B cell (primary cell): ENCODE data around the gene PTCD2. TPM values are rescaled to one million over a fixed set of nuclear protein-coding genes. Genes with fewer than 3 reads are reported as not detected.

Experiments used
- ATAC-seq: fragments of 200-7000 bp; cut with Tn5 transposase; one replicate; pipeline ENCODE4 v1.10.0; 2021; ENCODE audit warnings: low read depth, mild to moderate bottlenecking, moderate number of reproducible peaks, moderate library complexity
- CTCF ChIA-PET: fragments of 350-600 bp; sonication (Branson Sonifier 250); formaldehyde crosslinking; loops from one replicate; lab custom pipeline; 2021; ENCODE audit warnings: antibody characterized with exemption, inconsistent platforms; lab: Charles Lee
- POLR2A ChIA-PET: fragments of 350-600 bp; sonication (Branson Sonifier 250); formaldehyde crosslinking; loops from one replicate; lab custom pipeline; 2021; ENCODE audit warnings: antibody characterized with exemption; lab: Charles Lee
- DNase-seq: peaks from one replicate; pipeline ENCODE4 v3.0.0; 2013
- H2AFZ ChIP-seq: 2 replicates; pipeline ENCODE4 v1.6.1; 2012; ENCODE audit warnings: mild to moderate bottlenecking, low read depth, low read length; ENCODE audit not compliant: insufficient read depth, poor library complexity, severe bottlenecking
- H3K27ac ChIP-seq, 2 donors: 1 replicate in 1 of 2; 2 replicates in 1 of 2; pipeline ENCODE4 v1.5.1; 2012 to 2013; ENCODE audit warnings: low read length in 2 of 2, mild to moderate bottlenecking in 2 of 2, moderate library complexity in 1 of 2
- H3K27me3 ChIP-seq, 4 experiments: fragments of 200-600 bp in 1 of 4; sonication (generic) in 1 of 4; replicated peaks in 1 of 4; 1 replicate in 2 of 4; 2 replicates in 2 of 4; pipeline versions ENCODE4 v1.6.1 to v1.7.0; 2013 to 2016; ENCODE audit warnings: low read length in 3 of 4, mild to moderate bottlenecking in 2 of 4, mixed read lengths in 1 of 4, moderate library complexity in 1 of 4; ENCODE audit not compliant: insufficient read depth in 4 of 4, control insufficient read depth in 3 of 4; ENCODE audit errors: control extremely low read depth in 1 of 4
- H3K36me3 ChIP-seq, 2 experiments: replicated peaks in 1 of 2; 1 replicate in 1 of 2; 2 replicates in 1 of 2; pipeline versions ENCODE4 v1.6.1 to v1.7.1; 2013; ENCODE audit warnings: low read length in 1 of 2; ENCODE audit not compliant: insufficient read depth in 2 of 2, control insufficient read depth in 1 of 2; ENCODE audit errors: control extremely low read depth in 1 of 2, extremely low read depth in 1 of 2
- H3K4me1 ChIP-seq, 2 donors: fragments of 200-600 bp in 1 of 2; sonication (generic) in 1 of 2; 1 replicate in 1 of 2; 2 replicates in 1 of 2; pipeline versions ENCODE4 v1.5.1 to v1.6.1; 2013 to 2017; ENCODE audit warnings: low read length in 2 of 2; ENCODE audit not compliant: control insufficient read depth in 2 of 2, insufficient read depth in 2 of 2
- H3K4me2 ChIP-seq: replicated peaks from 2 replicates; pipeline ENCODE3; 2012; ENCODE audit warnings: mild to moderate bottlenecking, low read depth, low read length; ENCODE audit not compliant: poor library complexity, severe bottlenecking
- H3K4me3 ChIP-seq, 5 experiments: fragments of 200-600 bp in 1 of 5; sonication (generic) in 1 of 5; 1 replicate in 3 of 5; 2 replicates in 2 of 5; pipeline versions ENCODE4 v1.5.1 to v1.7.0; 2011 to 2016; ENCODE audit warnings: low read length in 4 of 5, mild to moderate bottlenecking in 4 of 5, low read depth in 2 of 5, control low read depth in 1 of 5, moderate library complexity in 1 of 5; ENCODE audit not compliant: insufficient read depth in 1 of 5; ENCODE audit errors: control extremely low read depth in 1 of 5, extremely low read depth in 1 of 5
- H3K79me2 ChIP-seq: fragments of 200-600 bp; sonication (generic); one replicate; pipeline ENCODE4 v1.6.0; 2016; ENCODE audit warnings: low read length; ENCODE audit not compliant: control insufficient read depth, insufficient read depth
- H3K9ac ChIP-seq: fragments of 200-600 bp; sonication (generic); 2 replicates; pipeline ENCODE4 v1.6.1; 2017; ENCODE audit warnings: mild to moderate bottlenecking, low read length, moderate library complexity
- H3K9me3 ChIP-seq, 3 donors: one replicate each; pipeline versions ENCODE4 v1.6.1 to v1.7.1; 2013; ENCODE audit warnings: low read length in 2 of 3; ENCODE audit not compliant: control insufficient read depth in 2 of 3, insufficient read depth in 1 of 3; ENCODE audit errors: control extremely low read depth in 1 of 3
- H4K20me1 ChIP-seq: 2 replicates; pipeline ENCODE4 v1.6.0; 2012; ENCODE audit warnings: mild to moderate bottlenecking, low read length; ENCODE audit not compliant: insufficient read depth, control insufficient read depth, poor library complexity, severe bottlenecking
- H3K27ac Mint-ChIP-seq: one replicate; pipeline ENCODE4 v1.8.0; 2021; ENCODE audit warnings: mixed read lengths
- H3K27me3 Mint-ChIP-seq: one replicate; pipeline ENCODE4 v1.8.0; 2021; ENCODE audit warnings: mixed read lengths
- H3K4me1 Mint-ChIP-seq: one replicate; pipeline ENCODE4 v1.8.0; 2021; ENCODE audit warnings: mixed read lengths
- H3K4me3 Mint-ChIP-seq: one replicate; pipeline ENCODE4 v1.8.0; 2021; ENCODE audit warnings: mixed read lengths
- H3K9me3 Mint-ChIP-seq: one replicate; pipeline ENCODE4 v1.8.0; 2022; ENCODE audit warnings: mixed read lengths; ENCODE audit not compliant: insufficient read depth
- CTCF ChIP-seq: fragments of 200-600 bp; IDR thresholded peaks from one replicate; pipeline ENCODE4 v1.8.0; 2022; ENCODE audit warnings: antibody characterized with exemption, mild to moderate bottlenecking
- EZH2 ChIP-seq: IDR thresholded peaks from 2 replicates; pipeline ENCODE4 v1.6.1; 2012; ENCODE audit warnings: borderline replicate concordance, low read depth, mild to moderate bottlenecking, moderate library complexity, low read length; ENCODE audit not compliant: insufficient read depth, poor library complexity, severe bottlenecking
- WGBS: methylation state at CpG from one replicate; pipeline ENCODE4 v1.1.5; 2013; ENCODE audit warnings: missing lambda C conversion rate; ENCODE audit not compliant: insufficient coverage; 5-methylcytosine and 5-hydroxymethylcytosine counted together
- intact Hi-C: fragments of 100-400 bp; cut with micrococcal nuclease; formaldehyde crosslinking; loops from one replicate; pipeline ENCODE4 v1.10.0; 2022
- polyA plus RNA-seq: library from polyadenylated mRNA; depleted of rRNA; stranded (reverse); fragments of >200 nt; gene quantifications from 2 replicates; pipeline ENCODE4 v1.2.3, GENCODE V29; 2012
- total RNA-seq, 2 donors: library from RNA; stranded (reverse); fragments of 120-200 nt in 1 of 2; gene quantifications; 1 replicate in 1 of 2; 2 replicates in 1 of 2; pipeline versions ENCODE4 v1.2.3 to v1.2.4, GENCODE V29; 2013 to 2022

Gene PTCD2
- total and polyA plus RNA-seq, 2 donors (not counting 1 experiment from before 2014, with no cell fraction given), result 3.7 to 10.5 TPM

- Histone ChIP-seq H3K4me1 (no peaks in the 10 kb centered on the region), H4K20me1 (no peaks in the 10 kb centered on the region), H3K27me3 (no peaks in the 10 kb centered on the region), H3K4me2 (no peak overlapping the region), H3K36me3 (no peaks in the 10 kb centered on the region), H3K9ac (no peak overlapping the region), H3K27ac (no peak overlapping the region), H3K9me3 (no peaks in the 10 kb centered on the region), H2AFZ (no peak overlapping the region), H3K79me2 (no peaks in the 10 kb centered on the region), H3K4me3 (no peak overlapping the region)
- no peak for TF ChIP-seq EZH2
- no peak for TF ChIP-seq CTCF
- ATAC-seq (no peak), DNase-seq (no peak)
- Mint-ChIP-seq H3K9me3 (no peaks in the 10 kb centered on the region), H3K4me1 (peaks cover 7% of the 10 kb centered on the region), H3K4me3 (no peak overlapping the region), H3K27me3 (no peaks in the 10 kb centered on the region), H3K27ac (no peak overlapping the region)
- intact Hi-C loops, result no loop called here
- WGBS, result 70% methylated on average over 2 of the region's 3 CpGs
- POLR2A ChIA-PET, result no interaction called here
- CTCF ChIA-PET, result interaction anchor here (1.4 to 6.3 kb wide), 3 partner anchors 9 to 242 kb away, joined by 4 to 65 read pairs (median 5); no protein-coding TSS in a partner anchor
These were observed 49.5 kb downstream of the PTCD2 start for GRCh38 chr5:72369711-72370110.

- Histone ChIP-seq H2AFZ (no peak overlapping the region), H3K79me2 (no peaks in the 10 kb centered on the region), H3K27me3 (peaks cover 0 to 4% (median 0%) of the 10 kb centered on the region in 4 experiments), H3K4me3 (no peak overlapping the region), H3K9me3 (no peaks in the 10 kb centered on the region), H3K4me2 (no peak overlapping the region), H3K27ac (no peak overlapping the region), H4K20me1 (no peaks in the 10 kb centered on the region), H3K9ac (no peak overlapping the region), H3K4me1 (no peaks in the 10 kb centered on the region), H3K36me3 (no peaks in the 10 kb centered on the region)
- H3K4me3 Mint-ChIP-seq, result no peak overlapping the region
- POLR2A ChIA-PET, result no interaction called here
- no CpG with 5 or more reads among the region's 1 CpG for WGBS
- H3K9me3 Mint-ChIP-seq, result no peaks in the 10 kb centered on the region
- DNase-seq, result no peak
- no peak for ATAC-seq
- CTCF ChIA-PET, result no interaction called here
- peaks cover 5% of the 10 kb centered on the region for H3K4me1 Mint-ChIP-seq
- H3K27ac Mint-ChIP-seq, result no peak overlapping the region
- peaks cover 10% of the 10 kb centered on the region for H3K27me3 Mint-ChIP-seq
- TF ChIP-seq EZH2, result no peak
- intact Hi-C loops, result no loop called here
These were observed 52.2 kb downstream of the PTCD2 start for GRCh38 chr5:72372331-72372730.
